Activated CD4-positive, alpha-beta T cell treated with anti-CD3 and anti-CD28 coated beads, Interleukin-2, amount 50 U/mL, for 24 hours (primary cell): ENCODE results near the gene CAMK2A.

Experiments
- DNase-seq, 2 donors: peaks; one replicate each; pipeline ENCODE4 v3.0.0-alpha.2; 2020; ENCODE audit warnings: low read depth in 1 of 2, low spot score in 1 of 2

CAMK2A gene

DNA sequence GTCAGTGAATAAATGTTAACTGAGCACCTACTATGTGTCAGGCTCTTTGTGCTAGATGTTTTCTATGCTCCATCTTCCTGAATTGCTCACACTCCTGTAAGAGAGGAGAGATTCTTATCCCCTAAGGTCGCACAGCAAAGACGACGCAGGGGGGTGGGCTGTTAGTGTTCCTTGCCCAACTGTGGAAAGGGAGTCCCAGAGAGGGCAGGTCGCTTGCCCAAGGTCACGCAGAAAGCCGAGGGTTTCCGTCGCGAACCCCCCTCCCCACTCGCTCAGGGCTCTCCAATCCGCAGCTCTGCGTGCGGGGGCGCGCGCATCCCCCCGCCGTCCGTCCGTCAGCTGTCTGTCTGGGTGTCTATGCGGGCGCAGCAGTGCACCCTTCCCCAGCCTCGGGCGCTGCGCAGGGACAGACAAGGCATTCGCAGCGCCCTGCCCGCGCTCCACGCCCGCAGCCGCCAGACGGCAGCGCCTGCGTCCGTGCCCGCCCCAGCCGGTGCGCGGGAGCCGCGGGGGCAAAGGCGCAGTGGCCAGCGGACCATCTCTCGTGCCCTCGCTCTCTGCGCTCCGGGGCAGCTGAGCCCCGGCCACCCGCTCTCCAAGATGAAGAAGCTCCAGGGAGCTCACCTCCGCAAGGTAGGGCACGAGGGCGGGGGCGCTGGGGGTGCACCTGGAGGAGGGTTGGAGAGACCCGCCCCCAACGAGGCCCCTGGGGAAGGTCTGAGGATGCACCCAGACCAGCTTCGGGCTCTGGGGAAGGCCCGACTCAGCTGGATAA is 99.7 kb downstream of the CAMK2A start, which contains the start of gene SLC6A7:
TSS of gene SLC6A7 (plus strand) at position 335 of the 775 bp plus-strand sequence. CDS start at position 601, 266 bp downstream.
- no peak for DNase-seq

DNA sequence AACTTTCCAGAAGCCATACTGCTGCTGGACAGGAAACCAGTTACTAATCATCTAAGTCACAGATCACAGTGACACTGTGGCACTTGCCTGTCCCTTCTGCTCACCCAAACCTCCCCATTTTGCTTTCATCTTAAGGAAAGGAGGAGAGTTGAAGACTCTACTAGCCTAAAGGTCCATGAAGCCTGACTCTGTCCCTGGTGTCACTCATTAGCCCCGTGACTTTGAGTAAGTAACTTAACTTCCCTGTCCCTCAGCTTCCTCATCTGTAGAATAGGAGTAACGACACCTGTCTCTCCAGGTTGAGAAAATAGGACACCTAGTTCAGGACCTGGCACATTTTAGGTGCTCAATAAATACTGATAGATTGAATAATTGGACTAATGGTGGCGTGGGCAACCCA is 100.2 kb downstream of the CAMK2A start:
- DNase-seq: no peak

- no peak for DNase-seq
These were observed 101.3 kb downstream of the CAMK2A start for GRCh38 chr5:150188146-150188842.

- DNase-seq: no peak
These were observed 102.7 kb downstream of the CAMK2A start for GRCh38 chr5:150186897-150187296.

GRCh38 chr5:150186137-150186536 is 103.4 kb downstream of the CAMK2A start:
- no peak for DNase-seq

DNA sequence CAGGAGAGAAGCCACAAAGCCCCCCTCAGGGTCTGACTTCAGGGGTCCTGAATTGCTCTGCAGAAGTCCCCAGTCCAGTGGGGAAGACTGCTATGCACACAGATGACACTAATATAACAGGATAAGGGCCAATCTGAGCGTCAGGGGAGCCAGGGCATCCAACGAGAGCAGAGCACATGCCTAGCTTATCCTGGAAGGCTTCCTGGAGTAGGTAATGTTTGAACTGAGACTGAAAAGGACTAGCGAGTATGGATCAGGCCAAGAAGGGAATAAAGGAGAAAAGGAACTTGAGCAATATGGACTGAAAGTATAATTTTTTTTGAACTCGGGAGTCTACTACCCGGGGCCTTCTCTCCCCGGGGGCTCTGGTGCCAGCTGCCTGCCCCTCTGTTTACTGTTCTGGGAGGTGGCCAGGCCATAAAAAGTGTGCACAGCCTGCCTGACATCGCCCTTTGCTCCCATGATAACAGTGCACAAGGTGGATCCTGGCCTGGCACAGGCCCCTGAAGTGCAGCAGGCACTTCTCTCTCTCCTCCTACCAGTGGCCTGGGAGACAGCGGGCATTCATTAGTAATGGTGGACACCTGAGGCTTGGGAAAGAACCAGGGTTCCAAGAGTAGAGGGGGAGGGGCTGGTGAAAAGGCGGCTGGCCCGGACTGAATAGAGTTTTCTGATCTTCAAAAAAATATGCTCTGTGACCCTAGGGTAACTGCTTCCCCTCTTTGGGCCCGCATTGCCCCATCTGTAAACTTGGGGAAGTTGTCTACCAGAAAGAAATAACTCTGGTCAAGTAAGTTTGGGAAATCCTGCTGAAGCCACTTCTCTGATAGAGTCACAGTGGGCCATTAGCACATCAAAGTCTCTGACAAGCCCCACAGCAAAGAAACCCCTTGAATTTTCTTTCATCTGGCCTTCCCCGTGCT is 104.3 kb downstream of the CAMK2A start:
- DNase-seq: no peak

DNA sequence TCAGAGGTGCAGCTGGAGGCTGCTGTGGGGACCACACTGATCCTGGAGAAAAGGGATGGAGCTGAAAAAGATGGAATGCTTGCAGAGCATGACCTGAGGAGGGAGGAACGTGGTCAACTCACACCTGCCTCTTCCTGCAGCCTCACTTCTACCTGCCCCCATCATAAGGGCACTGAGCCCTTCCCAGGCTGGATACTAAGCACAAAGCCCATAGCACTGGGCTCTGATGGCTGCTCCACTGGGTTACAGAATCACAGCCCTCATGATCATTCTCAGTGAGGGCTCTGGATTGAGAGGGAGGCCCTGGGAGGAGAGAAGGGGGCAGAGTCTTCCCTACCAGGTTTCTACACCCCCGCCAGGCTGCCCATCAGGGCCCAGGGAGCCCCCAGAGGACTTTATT is 105.6 kb downstream of the CAMK2A start:
- DNase-seq: no peak

GRCh38 chr5:150183436-150183835 is 106.1 kb downstream of the CAMK2A start:
- DNase-seq: no peak

GRCh38 chr5:150182774-150183173 is 106.8 kb downstream of the CAMK2A start:
- DNase-seq: no peak

DNA sequence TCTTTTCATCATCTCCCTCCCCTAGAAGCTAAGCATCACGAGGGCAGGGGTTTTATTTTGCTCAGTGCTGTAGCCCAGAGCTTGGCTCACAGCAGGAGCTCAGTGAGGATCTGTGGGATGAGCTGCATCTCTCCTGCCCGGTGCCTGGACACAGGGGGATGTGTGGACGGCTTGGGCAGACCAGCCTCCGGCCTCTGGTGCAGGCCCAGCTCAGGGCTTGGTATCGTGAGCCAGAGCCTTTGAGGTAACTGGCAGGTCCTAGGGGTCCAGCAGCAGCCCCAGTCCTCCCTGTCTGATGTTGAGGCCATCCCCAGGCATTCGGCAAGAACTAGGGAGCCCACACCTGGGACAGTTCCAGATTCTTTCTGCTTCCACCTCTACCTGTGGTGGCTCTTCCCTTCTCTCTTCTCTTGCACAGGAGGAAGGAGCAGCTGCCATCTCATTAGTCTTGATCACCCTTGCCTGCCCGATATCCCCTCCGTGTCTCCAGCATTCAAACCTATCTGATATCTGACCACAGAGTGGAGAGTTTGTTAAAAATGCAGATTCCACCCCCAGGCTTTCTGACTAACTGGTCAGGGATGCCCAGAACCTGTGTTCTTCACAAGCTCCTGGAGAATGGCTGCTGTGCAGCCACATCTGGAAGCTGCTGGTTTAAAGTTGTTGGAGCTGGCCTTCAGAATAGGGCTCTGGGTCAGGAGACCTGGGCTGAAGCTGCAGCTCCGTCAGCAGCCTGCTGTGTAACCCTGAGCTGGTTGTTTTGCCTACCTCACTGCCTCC is 107.6 kb downstream of the CAMK2A start:
- DNase-seq: no peak

DNA sequence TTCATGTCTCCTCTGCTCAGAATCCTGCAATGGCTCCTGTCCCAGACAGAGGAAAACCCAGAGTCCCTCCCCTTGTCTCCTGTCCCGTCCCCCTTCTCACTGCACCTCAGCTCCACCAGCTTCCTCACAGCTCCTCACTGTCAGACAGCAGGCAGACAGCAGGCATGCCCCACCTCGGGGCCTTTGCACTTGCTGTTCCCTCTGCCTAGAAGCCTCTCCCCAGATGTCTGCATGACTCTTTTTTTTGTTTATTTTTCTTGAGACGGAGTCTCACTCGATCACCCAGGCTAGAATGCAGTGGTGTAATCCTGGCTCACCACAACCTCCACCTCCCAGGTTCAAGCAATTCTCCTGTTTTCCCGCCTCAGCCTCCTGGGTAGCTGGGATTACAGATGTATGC is 108.5 kb downstream of the CAMK2A start:
- DNase-seq: no peak

GRCh38 chr5:150180241-150181026 is 109.1 kb downstream of the CAMK2A start:
- no peak for DNase-seq

- DNase-seq: no peak
These were observed 110.5 kb downstream of the CAMK2A start for GRCh38 chr5:150179019-150179620.

GRCh38 chr5:150178262-150178661 is 111.3 kb downstream of the CAMK2A start:
- DNase-seq: no peak

DNA sequence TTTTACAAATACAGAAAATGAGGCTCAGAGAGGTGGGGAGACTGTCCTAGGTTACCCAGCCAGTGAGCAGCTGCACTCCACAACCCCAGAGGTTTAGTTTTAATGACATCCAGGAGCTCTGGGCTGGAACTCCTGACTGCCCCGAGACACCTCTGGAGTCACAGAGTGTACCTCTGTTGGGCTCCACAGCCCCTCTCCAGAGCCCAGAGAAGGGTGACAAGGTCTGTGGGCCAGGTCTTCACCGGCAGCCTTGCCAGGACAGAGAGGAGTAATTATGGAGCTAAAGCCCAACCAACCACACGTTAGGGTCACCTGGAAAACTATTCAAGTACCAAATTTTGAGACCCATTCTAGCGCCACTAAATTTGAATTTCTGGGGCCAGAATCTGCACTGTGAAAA is 111.9 kb downstream of the CAMK2A start:
- no peak for DNase-seq

DNA sequence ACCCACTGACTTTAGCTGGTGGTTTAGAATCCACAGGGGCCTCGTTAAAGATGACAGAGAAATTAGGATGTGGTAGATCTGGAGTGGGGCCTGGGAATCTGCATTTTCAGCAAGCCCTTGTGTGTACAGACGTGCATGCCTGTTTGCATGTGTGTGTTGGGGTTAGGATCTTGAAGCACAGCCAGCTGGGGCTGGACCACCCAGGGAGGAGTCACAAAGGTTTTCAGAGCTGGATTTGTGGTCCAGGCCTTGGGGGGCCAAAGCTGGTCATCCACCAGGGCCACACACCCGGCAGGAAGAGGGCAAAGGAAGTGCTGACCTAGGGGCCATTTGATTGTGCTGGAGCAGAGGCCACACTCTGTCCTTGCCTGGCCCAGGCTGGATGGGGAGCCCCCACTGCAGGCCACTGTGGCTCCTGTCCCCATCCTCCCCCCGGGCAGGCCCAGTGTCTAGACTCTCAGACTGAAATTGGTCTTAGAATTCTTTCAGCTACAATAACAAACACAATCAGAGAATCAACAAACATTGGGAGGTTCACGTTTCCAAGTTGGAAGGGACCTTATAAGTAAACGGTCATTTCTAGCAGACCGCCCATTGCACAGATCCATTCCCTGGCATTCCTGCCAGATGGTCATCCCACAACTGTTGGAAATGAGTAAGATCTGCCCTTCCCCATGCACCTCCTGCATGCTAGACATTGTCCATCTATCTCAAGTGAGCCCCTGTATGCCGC is 112.7 kb downstream of the CAMK2A start:
- no peak for DNase-seq

DNA sequence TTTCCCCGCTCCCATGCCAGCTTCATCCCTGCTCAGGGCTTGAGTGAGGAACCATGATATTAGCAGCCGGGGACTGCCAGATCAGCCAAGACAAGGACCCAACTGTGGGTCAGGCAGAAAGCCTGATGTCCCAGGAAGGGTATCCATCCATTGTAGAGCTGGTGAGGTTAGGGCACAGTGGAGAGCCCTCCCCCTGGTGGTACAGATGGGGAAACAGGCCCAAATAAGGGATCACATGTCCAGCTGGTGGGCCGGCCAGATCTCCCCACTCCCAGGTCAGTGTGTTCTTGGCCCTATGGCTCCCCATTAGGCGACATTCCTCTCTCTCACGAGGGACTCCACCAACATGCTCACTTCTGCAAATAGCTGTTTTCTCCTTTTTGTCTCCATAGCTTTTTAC is 114.0 kb downstream of the CAMK2A start:
- no peak for DNase-seq

DNA sequence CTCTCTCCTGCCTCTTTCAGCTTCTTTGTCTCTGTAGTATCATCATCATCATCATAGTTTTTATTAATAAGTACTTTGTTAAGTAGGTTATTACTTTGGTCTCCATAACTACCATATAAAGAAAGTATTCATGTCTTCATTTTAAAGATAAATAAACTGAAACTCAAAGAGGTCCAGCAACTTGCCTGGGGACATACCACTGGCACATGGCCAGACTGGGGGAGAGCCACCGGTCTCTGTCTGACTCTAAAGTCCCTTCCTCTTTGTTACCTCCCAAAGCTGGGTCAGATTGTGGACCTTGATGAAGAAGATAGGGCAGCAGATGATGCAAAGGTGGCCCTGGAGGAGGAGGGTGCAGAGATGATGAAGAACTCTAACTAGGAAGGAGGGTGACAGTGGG is 114.5 kb downstream of the CAMK2A start:
- DNase-seq: no peak

- DNase-seq: no peak
These were observed 115.3 kb downstream of the CAMK2A start for GRCh38 chr5:150174285-150174684.
